ENCODE results near the gene ZNF789. TPM values are rescaled to one million over a fixed set of nuclear protein-coding genes. Genes with fewer than 3 reads are reported as not detected.

Gene ZNF789
- total and polyA plus RNA-seq, 2 of the 13 experiments (the other 11 are each of a cell fraction or from before 2014, with no cell fraction given), result 19.8 to 25.1 TPM

DNA sequence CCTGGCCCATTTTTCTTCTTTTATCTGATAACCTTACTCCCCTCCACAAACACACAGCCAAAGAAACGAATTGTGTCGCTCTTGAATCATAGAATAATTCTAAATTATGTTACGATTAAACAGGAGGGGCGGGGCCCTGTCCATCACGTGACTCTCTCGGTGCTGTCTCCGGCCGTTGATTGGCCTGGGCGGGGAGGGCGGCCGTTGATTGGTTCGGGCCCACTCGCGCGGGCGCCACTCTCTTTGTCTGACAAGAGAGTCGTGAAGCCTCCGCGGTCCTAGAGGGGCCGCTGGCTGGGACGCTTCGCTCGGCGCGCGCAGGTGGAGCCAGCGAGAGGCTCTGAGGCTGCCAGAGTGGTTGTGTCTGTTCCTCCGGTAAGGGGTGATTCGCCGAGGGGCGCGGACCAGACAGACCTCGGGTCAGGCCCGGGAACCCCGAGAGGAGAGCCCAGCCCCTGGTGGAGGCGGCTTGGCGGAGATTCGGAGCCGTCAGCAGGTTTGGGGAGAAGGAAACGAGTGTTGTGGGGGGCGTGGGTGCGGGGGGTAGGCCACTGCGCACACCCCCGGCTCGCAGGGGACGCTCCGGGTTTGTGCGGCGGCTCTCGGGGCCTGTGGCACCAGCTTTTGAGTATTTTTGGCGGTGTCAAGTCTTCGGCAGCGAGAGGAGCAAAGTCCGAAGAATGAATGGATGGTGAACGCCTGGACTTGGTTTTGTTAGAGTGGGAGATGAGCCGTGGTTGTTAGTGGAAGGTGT lies at the start of gene ZNF789 (continued):
- TF ChIP-seq, protein P1, sequence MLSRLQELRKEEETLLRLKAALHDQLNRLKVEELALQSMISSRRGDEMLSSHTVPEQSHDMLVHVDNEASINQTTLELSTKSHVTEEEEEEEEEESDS (CRISPR knock-in tag; IDR thresholded peaks at IDR 0.05; ENCODE audit: borderline replicate concordance), result no peak
- no peak for TF ChIP-seq ZNF296 (CRISPR knock-in tag; conservative IDR thresholded peaks at IDR 0.05)
- TF ChIP-seq, protein P2, sequence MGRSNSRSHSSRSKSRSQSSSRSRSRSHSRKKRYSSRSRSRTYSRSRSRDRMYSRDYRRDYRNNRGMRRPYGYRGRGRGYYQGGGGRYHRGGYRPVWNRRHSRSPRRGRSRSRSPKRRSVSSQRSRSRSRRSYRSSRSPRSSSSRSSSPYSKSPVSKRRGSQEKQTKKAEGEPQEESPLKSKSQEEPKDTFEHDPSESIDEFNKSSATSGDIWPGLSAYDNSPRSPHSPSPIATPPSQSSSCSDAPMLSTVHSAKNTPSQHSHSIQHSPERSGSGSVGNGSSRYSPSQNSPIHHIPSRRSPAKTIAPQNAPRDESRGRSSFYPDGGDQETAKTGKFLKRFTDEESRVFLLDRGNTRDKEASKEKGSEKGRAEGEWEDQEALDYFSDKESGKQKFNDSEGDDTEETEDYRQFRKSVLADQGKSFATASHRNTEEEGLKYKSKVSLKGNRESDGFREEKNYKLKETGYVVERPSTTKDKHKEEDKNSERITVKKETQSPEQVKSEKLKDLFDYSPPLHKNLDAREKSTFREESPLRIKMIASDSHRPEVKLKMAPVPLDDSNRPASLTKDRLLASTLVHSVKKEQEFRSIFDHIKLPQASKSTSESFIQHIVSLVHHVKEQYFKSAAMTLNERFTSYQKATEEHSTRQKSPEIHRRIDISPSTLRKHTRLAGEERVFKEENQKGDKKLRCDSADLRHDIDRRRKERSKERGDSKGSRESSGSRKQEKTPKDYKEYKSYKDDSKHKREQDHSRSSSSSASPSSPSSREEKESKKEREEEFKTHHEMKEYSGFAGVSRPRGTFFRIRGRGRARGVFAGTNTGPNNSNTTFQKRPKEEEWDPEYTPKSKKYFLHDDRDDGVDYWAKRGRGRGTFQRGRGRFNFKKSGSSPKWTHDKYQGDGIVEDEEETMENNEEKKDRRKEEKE (IDR thresholded peaks at IDR 0.05), result no peak
- TF ChIP-seq ZZZ3 (CRISPR knock-in tag; IDR thresholded peaks at IDR 0.05; ENCODE audit: borderline replicate concordance), result peak; percentile 49; the same call in 1 of the 2 replicates
- 0 out of 2 replicates have a peak, but pooled peaks have one; percentile 27 for TF ChIP-seq BORCS8-MEF2B (CRISPR knock-in tag; IDR thresholded peaks at IDR 0.05)
- peak; percentile 84 for TF ChIP-seq RBM39 (IDR thresholded peaks at IDR 0.05; ENCODE audit: low read depth, low read length, poor library complexity, severe bottlenecking)
- TF ChIP-seq, protein P3, sequence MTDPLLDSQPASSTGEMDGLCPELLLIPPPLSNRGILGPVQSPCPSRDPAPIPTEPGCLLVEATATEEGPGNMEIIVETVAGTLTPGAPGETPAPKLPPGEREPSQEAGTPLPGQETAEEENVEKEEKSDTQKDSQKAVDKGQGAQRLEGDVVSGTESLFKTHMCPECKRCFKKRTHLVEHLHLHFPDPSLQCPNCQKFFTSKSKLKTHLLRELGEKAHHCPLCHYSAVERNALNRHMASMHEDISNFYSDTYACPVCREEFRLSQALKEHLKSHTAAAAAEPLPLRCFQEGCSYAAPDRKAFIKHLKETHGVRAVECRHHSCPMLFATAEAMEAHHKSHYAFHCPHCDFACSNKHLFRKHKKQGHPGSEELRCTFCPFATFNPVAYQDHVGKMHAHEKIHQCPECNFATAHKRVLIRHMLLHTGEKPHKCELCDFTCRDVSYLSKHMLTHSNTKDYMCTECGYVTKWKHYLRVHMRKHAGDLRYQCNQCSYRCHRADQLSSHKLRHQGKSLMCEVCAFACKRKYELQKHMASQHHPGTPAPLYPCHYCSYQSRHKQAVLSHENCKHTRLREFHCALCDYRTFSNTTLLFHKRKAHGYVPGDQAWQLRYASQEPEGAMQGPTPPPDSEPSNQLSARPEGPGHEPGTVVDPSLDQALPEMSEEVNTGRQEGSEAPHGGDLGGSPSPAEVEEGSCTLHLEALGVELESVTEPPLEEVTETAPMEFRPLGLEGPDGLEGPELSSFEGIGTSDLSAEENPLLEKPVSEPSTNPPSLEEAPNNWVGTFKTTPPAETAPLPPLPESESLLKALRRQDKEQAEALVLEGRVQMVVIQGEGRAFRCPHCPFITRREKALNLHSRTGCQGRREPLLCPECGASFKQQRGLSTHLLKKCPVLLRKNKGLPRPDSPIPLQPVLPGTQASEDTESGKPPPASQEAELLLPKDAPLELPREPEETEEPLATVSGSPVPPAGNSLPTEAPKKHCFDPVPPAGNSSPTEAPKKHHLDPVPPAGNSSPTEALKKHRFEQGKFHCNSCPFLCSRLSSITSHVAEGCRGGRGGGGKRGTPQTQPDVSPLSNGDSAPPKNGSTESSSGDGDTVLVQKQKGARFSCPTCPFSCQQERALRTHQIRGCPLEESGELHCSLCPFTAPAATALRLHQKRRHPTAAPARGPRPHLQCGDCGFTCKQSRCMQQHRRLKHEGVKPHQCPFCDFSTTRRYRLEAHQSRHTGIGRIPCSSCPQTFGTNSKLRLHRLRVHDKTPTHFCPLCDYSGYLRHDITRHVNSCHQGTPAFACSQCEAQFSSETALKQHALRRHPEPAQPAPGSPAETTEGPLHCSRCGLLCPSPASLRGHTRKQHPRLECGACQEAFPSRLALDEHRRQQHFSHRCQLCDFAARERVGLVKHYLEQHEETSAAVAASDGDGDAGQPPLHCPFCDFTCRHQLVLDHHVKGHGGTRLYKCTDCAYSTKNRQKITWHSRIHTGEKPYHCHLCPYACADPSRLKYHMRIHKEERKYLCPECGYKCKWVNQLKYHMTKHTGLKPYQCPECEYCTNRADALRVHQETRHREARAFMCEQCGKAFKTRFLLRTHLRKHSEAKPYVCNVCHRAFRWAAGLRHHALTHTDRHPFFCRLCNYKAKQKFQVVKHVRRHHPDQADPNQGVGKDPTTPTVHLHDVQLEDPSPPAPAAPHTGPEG (CRISPR knock-in tag; IDR thresholded peaks at IDR 0.05), result peak; percentile 35; the same call in 1 of the 2 replicates
- TF ChIP-seq, protein P4, sequence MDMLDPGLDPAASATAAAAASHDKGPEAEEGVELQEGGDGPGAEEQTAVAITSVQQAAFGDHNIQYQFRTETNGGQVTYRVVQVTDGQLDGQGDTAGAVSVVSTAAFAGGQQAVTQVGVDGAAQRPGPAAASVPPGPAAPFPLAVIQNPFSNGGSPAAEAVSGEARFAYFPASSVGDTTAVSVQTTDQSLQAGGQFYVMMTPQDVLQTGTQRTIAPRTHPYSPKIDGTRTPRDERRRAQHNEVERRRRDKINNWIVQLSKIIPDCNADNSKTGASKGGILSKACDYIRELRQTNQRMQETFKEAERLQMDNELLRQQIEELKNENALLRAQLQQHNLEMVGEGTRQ (IDR thresholded peaks at IDR 0.05; ENCODE audit: low read depth, low read length), result peak; percentile 91
- TF ChIP-seq, protein P4 (CRISPR knock-in tag; IDR thresholded peaks at IDR 0.05; ENCODE audit: borderline replicate concordance), result peak; percentile 99; the same call in 1 of the 2 replicates
- TF ChIP-seq HNF4G (IDR thresholded peaks at IDR 0.05; ENCODE audit: borderline replicate concordance, low read depth, low read length), result no peak
- TF ChIP-seq HNF4G (CRISPR knock-in tag; IDR thresholded peaks at IDR 0.05; ENCODE audit: borderline replicate concordance, low read depth), result no peak
- peak; percentile 87 for TF ChIP-seq GATAD1 (CRISPR knock-in tag; IDR thresholded peaks at IDR 0.05)
- TF ChIP-seq ZFP90 (CRISPR knock-in tag; IDR thresholded peaks at IDR 0.05; ENCODE audit: borderline replicate concordance), result peak; percentile 32; the same call in 1 of the 2 replicates
- no peak for TF ChIP-seq NR1H2 (CRISPR knock-in tag; IDR thresholded peaks at IDR 0.05; ENCODE audit: borderline replicate concordance, low read depth)
- TF ChIP-seq MEF2D (CRISPR knock-in tag; IDR thresholded peaks at IDR 0.05), result peak; percentile 36; the same call in 1 of the 2 replicates
- TF ChIP-seq, protein P5, sequence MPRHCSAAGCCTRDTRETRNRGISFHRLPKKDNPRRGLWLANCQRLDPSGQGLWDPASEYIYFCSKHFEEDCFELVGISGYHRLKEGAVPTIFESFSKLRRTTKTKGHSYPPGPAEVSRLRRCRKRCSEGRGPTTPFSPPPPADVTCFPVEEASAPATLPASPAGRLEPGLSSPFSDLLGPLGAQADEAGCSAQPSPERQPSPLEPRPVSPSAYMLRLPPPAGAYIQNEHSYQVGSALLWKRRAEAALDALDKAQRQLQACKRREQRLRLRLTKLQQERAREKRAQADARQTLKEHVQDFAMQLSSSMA (CRISPR knock-in tag; IDR thresholded peaks at IDR 0.05), result peak; percentile 71

Data from HepG2 (cell line).